Inflammatory macrophage (primary cell): ENCODE results near the gene SCGB1C1.

Experiments
- DNase-seq, 2 donors: peaks; one replicate each; pipeline ENCODE4 v3.0.0-alpha.2; 2020 to 2022

The SCGB1C1 gene

DNA sequence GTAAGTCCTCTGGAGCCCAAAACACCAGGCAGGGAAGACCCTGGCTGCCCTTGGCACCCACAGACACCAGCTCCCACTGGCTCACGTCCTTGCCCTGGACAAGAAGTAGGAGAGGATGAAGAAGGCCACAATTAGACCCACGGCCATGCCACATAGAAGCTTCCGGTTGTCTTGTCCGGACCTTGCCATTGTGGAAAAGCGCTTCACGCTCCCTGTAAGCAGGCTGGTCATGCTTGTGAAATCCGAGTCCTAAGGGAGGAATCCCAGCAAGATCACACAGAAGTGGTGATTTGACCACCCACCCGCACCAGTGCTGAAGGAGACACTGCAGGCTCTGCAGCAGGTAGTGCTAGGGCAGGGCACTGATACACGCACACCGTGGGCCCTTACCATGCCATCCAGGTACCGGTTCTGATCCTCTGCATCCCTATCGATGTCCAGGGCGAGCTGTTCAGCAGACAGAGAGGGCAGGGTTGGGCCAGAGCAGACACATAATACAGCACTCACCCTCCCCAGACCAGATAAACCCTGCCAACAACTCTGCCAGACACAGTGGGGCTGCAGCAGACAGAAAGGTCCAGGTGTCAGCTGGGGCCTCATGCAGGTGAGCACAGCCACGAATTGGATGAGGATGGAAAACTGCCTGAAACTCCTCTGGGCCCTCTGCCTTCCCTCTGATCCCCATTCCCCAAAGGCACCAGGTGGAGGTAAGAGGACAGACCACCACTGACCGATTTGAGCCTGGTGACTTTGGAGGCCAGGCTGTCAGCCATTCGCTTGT lies 12.5 kb downstream of the SCGB1C1 start:
- DNase-seq: no peak

DNA sequence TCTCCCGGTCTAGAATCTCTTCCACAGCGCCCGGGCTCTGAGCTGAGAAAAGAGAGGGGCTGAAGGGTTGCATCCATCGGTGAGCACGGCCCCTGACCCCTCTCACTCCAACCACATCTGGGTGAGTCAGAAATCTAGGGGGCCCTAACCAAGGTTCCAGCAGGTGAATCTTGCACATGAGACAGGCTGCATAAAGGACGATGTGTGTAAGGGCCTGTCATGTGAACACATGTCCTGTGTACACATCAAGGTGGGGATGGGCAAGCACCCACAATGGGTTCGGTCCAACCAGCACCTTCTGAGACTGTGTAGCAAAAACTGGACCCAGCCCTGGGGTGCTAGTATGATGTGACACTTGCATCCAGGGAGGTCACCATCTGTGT lies 13.1 kb downstream of the SCGB1C1 start:
- DNase-seq: no peak

DNA sequence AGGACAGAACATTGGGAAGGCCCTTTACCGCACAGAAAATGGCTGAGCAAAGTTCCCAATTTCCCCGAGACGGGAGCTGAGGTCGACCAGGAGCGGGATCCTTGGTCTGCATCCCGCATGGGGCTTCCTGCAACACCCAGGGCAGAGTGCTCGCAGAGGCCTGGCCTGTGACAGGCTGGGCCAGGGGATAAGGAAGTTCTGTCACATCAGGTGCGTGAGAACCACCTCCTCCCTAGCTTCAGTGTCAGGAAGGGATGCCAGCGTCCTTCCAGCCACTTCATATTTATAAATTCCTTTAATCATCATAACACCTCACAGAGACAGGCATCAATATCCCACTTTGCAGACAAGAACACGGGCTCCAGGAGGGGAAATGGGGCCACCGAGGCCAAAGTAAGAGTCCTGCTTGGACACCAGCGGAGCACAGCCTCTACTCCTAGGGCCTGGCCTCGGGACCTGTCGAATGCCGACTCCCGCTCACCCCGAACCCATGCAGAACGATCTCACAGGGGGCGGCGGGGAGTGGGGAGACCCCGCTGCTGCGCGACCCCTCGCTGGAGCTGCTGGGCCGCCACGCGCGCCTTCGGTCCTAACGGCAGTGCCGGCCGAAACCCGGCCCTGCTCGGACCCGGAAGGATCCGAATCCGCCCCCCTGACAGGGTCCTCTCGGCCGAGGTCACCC lies 13.8 kb downstream of the SCGB1C1 start:
- DNase-seq: peak; percentile 11 to 54

DNA sequence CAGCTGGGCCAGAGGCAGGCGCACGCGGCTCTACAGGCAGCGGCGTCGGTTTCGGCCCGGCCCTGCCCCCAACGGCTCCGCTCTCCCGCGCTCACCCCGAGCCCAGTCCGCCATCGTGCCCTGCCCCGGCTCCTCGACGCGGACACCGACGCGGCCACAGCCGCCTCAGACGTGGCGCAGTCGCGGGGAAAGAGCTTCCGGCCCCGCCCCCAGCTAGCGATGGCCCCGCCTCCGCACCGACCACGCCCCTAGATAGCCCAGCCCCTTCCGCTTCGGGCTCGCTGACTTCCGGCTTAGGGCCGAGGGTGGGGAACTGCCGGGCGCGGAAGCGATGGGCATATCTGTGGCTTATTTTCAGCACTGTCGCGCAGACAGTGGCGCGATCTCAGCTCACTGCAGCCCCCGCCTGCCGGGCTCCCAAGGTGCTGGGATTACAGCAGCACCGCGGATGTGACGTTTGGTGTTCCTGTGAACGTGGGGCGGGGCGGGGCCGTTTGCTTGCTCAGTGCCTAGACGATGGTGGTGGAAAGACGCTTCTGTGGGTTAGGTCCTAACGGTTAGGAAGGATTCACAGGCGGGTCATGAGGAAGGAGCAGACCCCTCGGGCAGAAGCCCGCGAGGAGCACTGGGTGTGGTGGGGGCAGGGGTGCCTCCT lies 14.5 kb downstream of the SCGB1C1 start, which contains the start of the genes BET1L and RIC8A:
Gene BET1L, minus strand, starts transcription at position 192 of the 655 bp plus-strand sequence. Its CDS starts 78 bp downstream, at position 114.
Gene RIC8A, plus strand, starts transcription at position 501 of the 655 bp plus-strand sequence. CDS start 1,147 bp downstream, outside the sequence.
- peak; percentile 99 for DNase-seq

DNA sequence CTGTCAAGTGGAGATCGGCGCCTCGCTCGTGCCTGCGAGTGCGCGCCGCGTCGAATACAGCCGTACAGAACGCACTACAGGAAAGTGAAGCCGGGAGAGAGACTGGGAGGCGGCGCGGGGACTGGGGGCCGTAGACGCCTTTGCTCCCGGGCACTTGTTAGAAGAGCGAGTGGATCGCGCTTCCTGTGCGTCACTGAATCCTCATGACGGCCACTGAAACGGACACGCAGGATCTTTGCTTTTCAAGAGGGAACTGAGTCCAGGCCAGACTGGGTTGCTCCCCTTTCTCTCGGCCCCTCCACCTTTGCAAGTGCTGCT lies 14.9 kb downstream of the SCGB1C1 start:
- peak; percentile 49 to 69 for DNase-seq

DNA sequence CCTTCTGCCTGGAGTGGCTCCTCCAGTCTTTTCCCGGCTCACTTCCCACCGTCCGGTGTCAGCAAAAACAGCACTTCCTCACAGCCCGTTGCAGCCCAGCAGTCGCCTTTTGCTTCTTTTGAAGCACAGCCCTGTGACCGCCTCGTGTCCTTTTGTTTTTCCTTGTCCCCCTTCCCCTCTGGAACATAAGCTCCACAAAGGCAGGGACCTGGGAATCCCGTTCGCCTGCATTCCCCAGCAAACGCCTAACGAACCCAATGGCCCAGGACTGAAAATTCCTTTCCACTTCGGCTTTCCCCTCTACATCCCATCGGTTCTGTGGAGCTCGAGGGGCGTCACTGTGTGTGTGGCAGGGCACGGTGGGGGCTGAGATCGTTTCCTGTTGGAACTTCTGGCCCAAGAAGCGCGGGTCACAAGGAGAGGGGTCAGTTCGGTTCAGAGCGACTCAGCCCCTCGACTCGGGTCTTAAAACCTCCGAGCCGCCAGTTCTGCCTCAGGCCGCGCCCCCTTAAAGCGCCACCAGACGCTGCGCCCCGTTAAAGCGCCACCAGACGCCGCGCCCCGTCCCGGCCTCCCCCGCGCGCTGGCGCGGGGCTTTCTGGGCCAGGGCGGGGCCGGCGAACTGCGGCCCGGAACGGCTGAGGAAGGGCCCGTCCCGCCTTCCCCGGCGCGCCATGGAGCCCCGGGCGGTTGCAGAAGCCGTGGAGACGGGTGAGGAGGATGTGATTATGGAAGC lies 15.5 kb downstream of the SCGB1C1 start:
- peak; percentile 88 to 89 for DNase-seq

DNA sequence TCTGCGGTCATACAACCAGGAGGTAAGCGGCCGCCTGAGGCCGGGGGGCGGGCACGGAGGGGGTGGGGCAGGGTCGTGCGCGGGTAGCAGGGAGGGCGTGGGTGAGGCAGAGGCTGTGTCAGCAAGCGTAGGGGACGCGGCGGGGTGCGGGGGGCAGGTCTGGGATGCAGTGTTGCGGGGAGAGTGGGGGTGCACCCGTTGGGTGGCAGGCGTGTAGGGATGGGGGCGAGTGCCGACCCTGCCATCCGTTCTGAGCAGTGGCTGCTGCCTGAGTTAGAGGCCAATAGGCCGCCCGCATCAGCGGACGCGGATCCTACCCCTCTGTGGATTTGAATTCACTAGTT lies 16.0 kb downstream of the SCGB1C1 start:
- no peak for DNase-seq

DNA sequence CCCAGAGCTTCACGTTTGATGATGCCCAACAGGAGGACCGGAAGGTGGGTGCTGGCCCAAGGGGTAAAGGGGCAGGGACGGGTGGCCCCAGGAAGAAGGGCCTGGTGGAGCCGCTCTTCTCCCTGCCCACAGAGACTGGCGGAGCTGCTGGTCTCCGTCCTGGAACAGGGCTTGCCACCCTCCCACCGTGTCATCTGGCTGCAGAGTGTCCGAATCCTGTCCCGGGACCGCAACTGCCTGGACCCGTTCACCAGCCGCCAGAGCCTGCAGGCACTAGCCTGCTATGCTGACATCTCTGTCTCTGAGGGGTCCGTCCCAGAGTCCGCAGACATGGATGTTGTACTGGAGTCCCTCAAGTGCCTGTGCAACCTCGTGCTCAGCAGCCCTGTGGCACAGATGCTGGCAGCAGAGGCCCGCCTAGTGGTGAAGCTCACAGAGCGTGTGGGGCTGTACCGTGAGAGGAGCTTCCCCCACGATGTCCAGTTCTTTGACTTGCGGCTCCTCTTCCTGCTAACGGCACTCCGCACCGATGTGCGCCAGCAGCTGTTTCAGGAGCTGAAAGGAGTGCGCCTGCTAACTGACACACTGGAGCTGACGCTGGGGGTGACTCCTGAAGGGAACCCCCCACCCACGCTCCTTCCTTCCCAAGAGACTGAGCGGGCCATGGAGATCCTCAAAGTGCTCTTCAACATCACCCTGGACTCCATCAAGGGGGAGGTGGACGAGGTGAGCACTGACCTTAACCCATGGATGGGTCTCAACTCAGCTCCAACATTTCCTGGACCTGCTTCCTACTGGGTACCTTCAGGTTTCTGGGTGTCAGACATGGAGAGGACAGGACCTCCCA lies 16.6 kb downstream of the SCGB1C1 start:
- DNase-seq: peak in 1 of 2 donors; percentile 19

DNA sequence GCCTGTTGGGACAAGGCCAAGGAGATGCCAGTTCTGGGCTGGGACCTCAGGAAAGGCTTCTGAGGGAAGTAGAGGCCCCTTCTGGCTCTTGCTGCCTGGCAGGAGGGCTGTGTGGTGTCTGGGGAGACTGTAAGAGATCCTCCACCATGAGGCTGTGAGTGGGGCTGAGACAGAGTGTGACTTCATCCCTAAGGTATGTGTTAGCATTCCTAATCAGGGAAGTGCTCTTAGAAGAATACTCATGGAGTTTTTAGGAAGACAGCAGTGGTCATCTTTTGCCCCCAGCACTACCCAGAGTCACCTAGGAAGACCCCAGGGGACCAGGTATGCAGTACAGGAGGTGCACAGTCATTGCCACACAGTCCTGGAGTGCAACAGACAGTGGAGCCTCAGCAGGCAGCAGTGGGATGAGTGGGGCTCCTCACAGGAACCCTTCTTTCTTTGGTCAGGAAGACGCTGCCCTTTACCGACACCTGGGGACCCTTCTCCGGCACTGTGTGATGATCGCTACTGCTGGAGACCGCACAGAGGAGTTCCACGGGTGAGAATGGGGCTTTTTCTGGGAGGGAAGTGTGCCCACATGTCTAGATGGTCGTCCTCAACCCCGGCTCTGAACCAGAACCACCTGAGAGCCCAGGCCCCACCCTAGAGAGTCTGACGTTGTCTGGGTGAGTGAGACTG lies 17.4 kb downstream of the SCGB1C1 start:
- DNase-seq: no peak

DNA sequence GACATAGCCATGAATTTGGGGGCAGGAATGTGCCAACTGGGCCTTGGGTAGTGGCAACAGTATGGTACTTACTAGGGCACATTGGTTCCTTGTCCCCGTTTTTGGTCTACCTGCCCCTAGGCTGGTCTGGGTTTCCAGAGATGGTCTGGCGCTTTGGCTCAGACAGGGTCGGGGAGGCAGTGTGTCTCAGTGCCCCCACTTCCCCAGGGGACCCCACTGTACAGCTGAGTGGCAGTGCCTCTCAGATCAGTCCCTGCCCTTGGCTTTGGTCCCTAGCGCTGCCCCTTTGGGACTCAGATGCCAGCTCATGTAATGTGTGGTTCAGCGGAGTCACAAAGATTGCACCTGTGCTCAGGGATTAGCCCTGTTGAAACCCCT lies 17.9 kb downstream of the SCGB1C1 start:
- no peak for DNase-seq

DNA sequence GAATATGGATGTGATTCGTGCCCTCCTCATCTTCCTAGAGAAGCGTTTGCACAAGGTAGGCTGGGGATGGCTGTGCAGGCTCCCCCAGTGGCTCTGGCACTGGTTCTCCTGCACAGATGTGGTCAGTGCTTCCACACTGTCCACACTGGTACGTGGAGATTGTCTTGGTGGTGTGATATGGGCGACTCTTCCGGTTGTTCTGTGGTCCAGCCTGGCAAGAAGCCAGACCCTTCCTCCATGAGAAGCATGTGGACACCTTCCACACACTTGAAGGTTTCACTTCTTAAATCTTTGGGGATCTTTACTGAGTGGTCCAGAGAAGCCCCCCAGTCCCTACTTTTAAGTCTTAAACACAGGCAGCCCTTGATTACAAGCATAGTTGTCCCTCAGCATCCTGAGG lies 18.4 kb downstream of the SCGB1C1 start:
- no peak for DNase-seq

DNA sequence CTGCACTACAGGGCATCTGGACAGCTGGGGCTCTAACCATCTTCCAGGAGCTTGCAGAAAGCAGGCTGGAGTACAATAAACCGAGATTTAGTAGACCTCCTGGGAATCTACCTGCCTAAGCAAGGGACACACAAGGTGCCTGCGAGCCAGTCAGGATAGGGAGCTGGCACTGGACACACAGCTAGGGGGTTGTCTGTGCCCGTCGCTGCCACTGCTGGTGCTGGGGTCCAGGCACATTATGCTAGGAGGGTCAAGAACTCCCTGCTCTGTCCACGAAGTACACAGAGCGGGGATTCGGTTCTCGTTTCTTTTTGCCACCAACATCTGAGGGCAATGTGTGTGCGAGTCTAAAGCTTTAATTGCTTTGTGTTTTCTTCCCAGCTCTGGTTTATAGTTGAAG lies 18.9 kb downstream of the SCGB1C1 start:
- no peak for DNase-seq

DNA sequence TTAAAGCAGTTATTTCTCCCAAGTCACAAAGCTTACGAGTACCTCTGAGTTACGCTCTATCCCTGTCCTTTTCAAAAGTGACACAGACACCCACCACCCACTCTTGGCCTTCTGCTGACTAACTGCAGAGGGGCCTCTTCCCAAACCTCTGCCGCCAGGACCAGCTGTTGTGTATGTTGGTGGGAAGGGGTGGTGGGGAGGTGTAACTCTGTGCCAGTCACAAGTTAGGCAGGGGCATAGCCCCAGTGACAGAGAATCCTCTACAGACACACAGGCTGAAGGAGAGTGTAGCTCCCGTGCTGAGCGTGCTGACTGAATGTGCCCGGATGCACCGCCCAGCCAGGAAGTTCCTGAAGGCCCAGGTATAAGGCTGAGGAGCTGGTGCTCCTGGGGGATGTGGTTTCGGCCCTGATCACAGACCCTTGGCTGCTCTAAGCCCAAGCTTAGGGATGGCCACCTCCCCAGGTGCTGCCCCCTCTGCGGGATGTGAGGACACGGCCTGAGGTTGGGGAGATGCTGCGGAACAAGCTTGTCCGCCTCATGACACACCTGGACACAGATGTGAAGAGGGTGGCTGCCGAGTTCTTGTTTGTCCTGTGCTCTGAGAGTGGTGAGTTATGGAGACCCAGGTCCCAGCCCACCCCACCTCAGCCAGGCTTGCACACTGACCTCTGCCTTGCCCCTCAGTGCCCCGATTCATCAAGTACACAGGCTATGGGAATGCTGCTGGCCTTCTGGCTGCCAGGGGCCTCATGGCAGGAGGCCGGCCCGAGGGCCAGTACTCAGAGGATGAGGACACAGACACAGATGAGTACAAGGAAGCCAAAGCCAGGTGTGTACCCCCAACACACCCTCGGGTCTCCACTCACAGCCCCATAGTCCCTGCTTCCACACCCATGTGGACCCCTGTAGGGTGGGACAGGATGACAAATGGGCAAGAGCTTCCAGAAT lies 19.5 kb downstream of the SCGB1C1 start:
- no peak for DNase-seq

DNA sequence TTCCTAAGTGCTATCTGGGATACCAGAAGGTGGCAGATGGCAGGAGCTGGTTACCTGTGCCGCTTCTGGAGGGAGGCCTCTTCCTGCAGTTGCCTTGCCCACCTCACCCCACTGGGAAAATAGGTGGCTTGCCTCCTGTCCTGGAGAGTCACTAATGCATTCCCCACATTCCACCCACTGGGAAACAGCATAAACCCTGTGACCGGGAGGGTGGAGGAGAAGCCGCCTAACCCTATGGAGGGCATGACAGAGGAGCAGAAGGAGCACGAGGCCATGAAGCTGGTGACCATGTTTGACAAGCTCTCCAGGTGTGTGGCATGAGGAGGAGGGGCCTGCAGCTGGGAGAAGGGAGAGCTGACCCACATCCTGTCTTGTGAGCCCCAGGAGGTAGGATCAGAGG lies 20.2 kb downstream of the SCGB1C1 start:
- DNase-seq: no peak

DNA sequence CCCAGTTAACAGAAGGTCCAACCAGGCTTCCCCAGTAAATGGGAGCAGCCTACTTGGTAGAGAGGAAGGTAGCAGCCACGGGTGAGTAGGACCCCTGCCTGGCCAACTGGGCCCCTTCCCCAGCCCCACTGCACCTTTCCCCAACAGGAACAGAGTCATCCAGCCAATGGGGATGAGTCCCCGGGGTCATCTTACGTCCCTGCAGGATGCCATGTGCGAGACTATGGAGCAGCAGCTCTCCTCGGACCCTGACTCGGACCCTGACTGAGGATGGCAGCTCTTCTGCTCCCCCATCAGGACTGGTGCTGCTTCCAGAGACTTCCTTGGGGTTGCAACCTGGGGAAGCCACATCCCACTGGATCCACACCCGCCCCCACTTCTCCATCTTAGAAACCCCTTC lies 21.2 kb downstream of the SCGB1C1 start:
- DNase-seq: no peak

DNA sequence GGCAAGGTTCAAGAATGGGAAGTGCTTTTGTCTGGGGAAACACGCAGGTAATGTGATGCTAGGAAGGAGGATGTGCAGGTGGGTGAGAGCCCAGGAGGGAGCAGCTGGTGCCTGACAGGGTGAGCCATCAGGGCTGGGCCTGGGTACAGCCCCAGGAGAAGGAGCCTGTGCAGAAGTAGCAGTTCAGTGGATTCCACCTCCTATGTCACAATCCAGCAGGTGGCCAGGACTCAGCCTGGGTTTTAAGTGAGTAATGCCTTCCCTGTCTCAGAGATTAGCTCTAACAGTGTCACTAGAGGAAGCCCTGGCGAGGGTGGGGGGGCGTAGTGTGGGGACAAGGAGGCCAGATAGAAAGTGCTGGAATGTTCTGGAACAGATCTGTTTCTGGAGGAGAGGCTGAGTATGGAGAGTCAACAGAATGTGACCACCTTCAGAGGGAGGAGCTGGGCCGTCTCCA lies 22.7 kb downstream of the SCGB1C1 start:
- no peak for DNase-seq

DNA sequence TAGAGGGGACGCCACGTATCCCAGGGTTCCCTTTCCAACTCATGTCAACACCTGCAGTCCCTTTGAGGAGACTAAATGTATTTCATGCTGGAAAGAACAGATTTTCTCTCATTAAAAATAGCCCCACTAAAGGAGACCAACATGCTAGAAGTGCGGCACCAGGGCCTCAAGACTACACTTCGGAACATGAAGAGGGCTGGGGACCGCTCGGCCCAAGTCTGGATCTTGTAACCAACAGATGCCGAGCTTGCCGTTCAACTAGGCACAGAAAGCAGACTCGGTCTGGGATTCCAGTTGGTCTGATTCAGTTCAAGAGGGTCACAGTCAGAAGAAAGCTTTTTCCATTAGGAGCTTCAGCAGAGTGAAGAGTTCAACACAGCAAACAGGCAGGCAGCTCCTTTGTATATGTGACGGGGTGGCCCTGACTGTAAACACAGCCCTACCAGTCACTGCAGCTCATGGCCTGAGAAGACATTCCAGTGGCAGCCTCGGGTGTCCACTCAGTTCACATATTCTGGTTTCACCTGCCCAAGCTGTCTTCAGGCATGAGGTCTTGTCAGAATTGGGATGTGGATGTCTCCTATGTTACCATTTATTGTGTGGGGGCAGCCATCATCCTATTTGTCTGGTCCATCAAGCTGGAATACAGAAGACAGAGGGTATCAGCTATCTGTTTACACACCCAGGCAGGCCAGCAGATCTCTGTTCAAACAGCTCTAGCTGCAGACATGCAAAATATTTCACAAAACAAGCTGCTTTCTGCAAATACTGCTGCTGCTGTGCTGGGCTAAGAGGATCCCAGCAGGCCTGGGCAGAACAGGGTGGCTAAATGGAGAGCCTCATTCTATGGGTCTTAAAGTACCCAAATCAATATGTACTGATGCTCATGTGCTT lies 23.4 kb downstream of the SCGB1C1 start:
- DNase-seq: no peak

DNA sequence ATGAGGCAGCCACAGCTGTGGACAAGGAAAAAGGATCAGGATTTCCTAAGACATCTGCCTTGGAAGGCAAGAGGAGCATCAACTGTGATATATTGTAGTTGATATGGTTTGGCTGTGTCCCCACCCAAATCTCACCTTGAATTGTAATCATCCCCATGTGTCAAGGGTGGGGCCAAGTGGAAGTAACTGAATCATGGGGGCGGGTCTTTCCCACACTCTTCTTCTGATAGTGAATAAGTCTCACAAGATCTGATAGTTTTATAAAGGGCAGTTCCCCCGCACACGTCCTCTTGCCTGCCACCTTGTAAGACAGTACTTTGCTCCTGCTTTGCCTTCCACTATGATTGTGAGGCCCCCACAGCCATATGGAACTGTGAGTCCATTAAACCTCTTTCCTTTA lies 24.8 kb downstream of the SCGB1C1 start:
- DNase-seq: no peak
